ENCODE measurements around the gene SLC16A7. TPM values are rescaled to one million over a fixed set of nuclear protein-coding genes. Genes with fewer than 3 reads are reported as not detected.

Gene SLC16A7
- total and polyA plus RNA-seq, 2 of the 8 experiments (the other 6 are each of a cell fraction or from before 2014, with no cell fraction given) = 0.74 to 4.3 TPM

- ChIA-PET CTCF (ENCODE audit: partially characterized antibody) (interaction anchor here (0.6 kb wide), 1 partner anchor 131 kb away, joined by 3 read pairs; no protein-coding TSS in a partner anchor), POLR2A (ENCODE audit: partially characterized antibody) (no interaction called here)
- Histone ChIP-seq H4K91ac (replicated peaks; ENCODE audit: insufficient read length, low read length) (no peak overlapping the region), H3K9ac (replicated peaks in 1 of 4; ENCODE audit: extremely low read depth in 1 of 4, low read depth in 3 of 4, low read length in 3 of 4) (no peak overlapping the region), H3K27me3 (replicated peaks in 1 of 4; ENCODE audit: control insufficient read depth in 3 of 4, extremely low read depth in 1 of 4, insufficient read depth in 3 of 4, low read length in 3 of 4) (no peaks in the 10 kb centered on the region), H3K4ac (replicated peaks; ENCODE audit: insufficient read length, low read depth, low read length) (no peak overlapping the region), H4K5ac (ENCODE audit: insufficient read length, low read depth, low read length) (no peak overlapping the region), H2AFZ (ENCODE audit: low read length) (no peak overlapping the region), H4K20me1 (replicated peaks in 1 of 2; ENCODE audit: control insufficient read depth in 1 of 2, insufficient read depth in 2 of 2, low read length in 2 of 2) (no peaks in the 10 kb centered on the region), H2AK5ac (ENCODE audit: low read depth, low read length) (no peak overlapping the region), H3K4me3 (ENCODE audit: extremely low read depth in 1 of 4, insufficient read depth in 2 of 4, low read depth in 3 of 4, low read length in 4 of 4) (no peak overlapping the region), H2BK12ac (ENCODE audit: low read depth, low read length) (no peak overlapping the region), H4K8ac (ENCODE audit: extremely low read depth, insufficient read depth, low read length) (no peak overlapping the region), H3K18ac (ENCODE audit: extremely low read depth, low read length) (no peak overlapping the region), H2BK15ac (ENCODE audit: low read length) (no peak overlapping the region), H3K9me3 (ENCODE audit: insufficient read depth in 2 of 2, low read depth in 1 of 2, low read length in 1 of 2) (no peaks in the 10 kb centered on the region), H3K79me2 (ENCODE audit: control insufficient read depth in 1 of 2, insufficient read depth in 2 of 2, low read length in 2 of 2) (no peaks in the 10 kb centered on the region), H3K14ac (ENCODE audit: insufficient read length) (no peak overlapping the region), H2BK5ac (ENCODE audit: low read depth, low read length) (no peak overlapping the region), H3K27ac (ENCODE audit: low read depth, low read length) (no peak overlapping the region), H3K79me1 (ENCODE audit: low read depth, low read length) (no peaks in the 10 kb centered on the region), H2BK20ac (ENCODE audit: low read length) (no peak overlapping the region), H3K4me1 (replicated peaks in 1 of 4; ENCODE audit: control insufficient read depth in 3 of 4, insufficient read depth in 4 of 4, low read length in 3 of 4) (no peaks in the 10 kb centered on the region), H3K23ac (ENCODE audit: insufficient read length) (no peak overlapping the region), H3K36me3 (ENCODE audit: control insufficient read depth in 2 of 4, insufficient read depth in 4 of 4, low read length in 3 of 4) (no peaks in the 10 kb centered on the region), H3K56ac (replicated peaks; ENCODE audit: insufficient read length, low read depth, low read length) (no peak overlapping the region), H3K4me2 (ENCODE audit: insufficient read depth in 1 of 2, low read depth in 2 of 2, low read length in 2 of 2) (no peak overlapping the region), H2BK120ac (replicated peaks; ENCODE audit: low read depth, low read length) (no peak overlapping the region), H3K23me2 (ENCODE audit: low read depth, low read length) (no peaks in the 10 kb centered on the region)
- FAIRE-seq (no peak), DNase-seq (ENCODE audit: low read depth in 1 of 2, low spot score in 2 of 2) (no peak)
- TF ChIP-seq CBX5 (IDR thresholded peaks at IDR 0.05; ENCODE audit: low read depth, low read length) (no peak), NRF1 (IDR thresholded peaks at IDR 0.05; ENCODE audit: low read depth, low read length) (no peak), TBP (IDR thresholded peaks at IDR 0.05; ENCODE audit: low read depth, low read length) (no peak), EGR1 (IDR thresholded peaks at IDR 0.05; ENCODE audit: borderline replicate concordance, low read depth, low read length) (no peak), ZNF274 (IDR thresholded peaks at IDR 0.05; ENCODE audit: borderline replicate concordance, extremely low read depth, low read length) (no peak), ATF3 (IDR thresholded peaks at IDR 0.05; ENCODE audit: insufficient read depth, low read depth, low read length) (no peak), RNF2 (IDR thresholded peaks at IDR 0.05; ENCODE audit: borderline replicate concordance, low read depth, low read length, missing control alignments, poor library complexity, severe bottlenecking) (no peak), JUN (IDR thresholded peaks at IDR 0.05; ENCODE audit: low read depth, low read length) (no peak), RXRA (IDR thresholded peaks at IDR 0.05; ENCODE audit: insufficient read depth, low read depth, low read length) (no peak)
These were observed 58.2 kb downstream of the SLC16A7 start for GRCh38 chr12:59654061-59654460.

Measured in H1 (cell line).